H9 (cell line): ENCODE data around the gene RBP4. TPM values are rescaled to one million over a fixed set of nuclear protein-coding genes. Genes with fewer than 3 reads are reported as not detected.
"Not testable (repeated sequence)": the region's sequence is repeated elsewhere in the genome, so short reads cannot be mapped to it uniquely, and the experiment has no call there.

Experiments used
- DNase-seq: peaks from one replicate; pipeline ENCODE4 v3.0.0-alpha.2; 2017
- H2AFZ ChIP-seq: one replicate; pipeline ENCODE4 v1.6.1; 2013; ENCODE audit warnings: mild to moderate bottlenecking, low read length, control low read depth, moderate library complexity
- H2AK5ac ChIP-seq: 2 replicates; pipeline ENCODE4 v1.6.1; 2013; ENCODE audit warnings: low read length, control low read depth, mixed read lengths; ENCODE audit not compliant: insufficient read length
- H2BK120ac ChIP-seq: one replicate; pipeline ENCODE4 v1.6.1; 2013; ENCODE audit warnings: low read depth, mild to moderate bottlenecking, low read length, control low read depth, inconsistent platforms; ENCODE audit not compliant: poor library complexity, severe bottlenecking
- H2BK12ac ChIP-seq: 2 replicates; pipeline ENCODE4 v1.6.1; 2013; ENCODE audit warnings: low read length, control low read depth, mixed read lengths, low read depth; ENCODE audit not compliant: insufficient read length
- H2BK15ac ChIP-seq: 2 replicates; pipeline ENCODE4 v1.6.1; 2013; ENCODE audit warnings: low read depth, low read length, control low read depth
- H2BK20ac ChIP-seq: one replicate; pipeline ENCODE4 v1.6.1; 2013; ENCODE audit warnings: low read depth, mild to moderate bottlenecking, low read length, control low read depth, inconsistent platforms; ENCODE audit not compliant: poor library complexity, severe bottlenecking
- H2BK5ac ChIP-seq: 2 replicates; pipeline ENCODE4 v1.6.1; 2013; ENCODE audit warnings: low read length, control low read depth, mixed read lengths; ENCODE audit not compliant: insufficient read length
- H3K14ac ChIP-seq: 2 replicates; pipeline ENCODE4 v1.6.1; 2013; ENCODE audit warnings: low read length, control low read depth; ENCODE audit not compliant: insufficient read depth
- H3K18ac ChIP-seq: 2 replicates; pipeline ENCODE4 v1.6.1; 2013; ENCODE audit warnings: low read depth, mild to moderate bottlenecking, mixed read lengths, low read length, control low read depth; ENCODE audit not compliant: insufficient read length
- H3K23ac ChIP-seq: 2 replicates; pipeline ENCODE4 v1.6.1; 2013; ENCODE audit warnings: low read length, control low read depth, mixed read lengths, low read depth; ENCODE audit not compliant: insufficient read length
- H3K23me2 ChIP-seq: 2 replicates; pipeline ENCODE4 v1.6.1; 2013; ENCODE audit warnings: low read depth, mild to moderate bottlenecking, mixed read lengths, low read length, control low read depth; ENCODE audit not compliant: insufficient read length, poor library complexity, severe bottlenecking
- H3K27ac ChIP-seq: 2 replicates; pipeline ENCODE4 v1.5.1; 2013; ENCODE audit warnings: low read length, control low read depth, mixed read lengths, low read depth; ENCODE audit not compliant: insufficient read length
- H3K27me3 ChIP-seq: 2 replicates; pipeline ENCODE4 v1.6.1; 2013; ENCODE audit warnings: low read length, control low read depth, inconsistent platforms; ENCODE audit not compliant: insufficient read depth
- H3K4ac ChIP-seq: 2 replicates; pipeline ENCODE4 v1.6.1; 2013; ENCODE audit warnings: low read depth, mild to moderate bottlenecking, control low read depth, inconsistent platforms, low read length, moderate library complexity
- H3K4me1 ChIP-seq: 2 replicates; pipeline ENCODE4 v1.6.1; 2013; ENCODE audit warnings: low read length, control low read depth, inconsistent platforms; ENCODE audit not compliant: insufficient read depth
- H3K4me2 ChIP-seq: 2 replicates; pipeline ENCODE4 v1.6.1; 2013; ENCODE audit warnings: low read length, control low read depth, mixed read lengths; ENCODE audit not compliant: insufficient read length, insufficient read depth
- H3K56ac ChIP-seq: 2 replicates; pipeline ENCODE4 v1.6.1; 2013; ENCODE audit warnings: low read depth, mild to moderate bottlenecking, mixed read lengths, low read length, control low read depth; ENCODE audit not compliant: insufficient read length
- H3K79me1 ChIP-seq: 2 replicates; pipeline ENCODE4 v1.6.1; 2013; ENCODE audit warnings: low read depth, mild to moderate bottlenecking, moderate library complexity, low read length, control low read depth, inconsistent platforms; ENCODE audit not compliant: insufficient read depth, poor library complexity, severe bottlenecking
- H3K79me2 ChIP-seq: 2 replicates; pipeline ENCODE4 v1.6.1; 2013; ENCODE audit warnings: low read length, control low read depth, inconsistent platforms; ENCODE audit not compliant: insufficient read depth
- H3K9ac ChIP-seq: 2 replicates; pipeline ENCODE4 v1.6.1; 2013; ENCODE audit warnings: low read length, control low read depth, mixed read lengths; ENCODE audit not compliant: insufficient read length; ENCODE audit errors: extremely low read depth
- H3K9me3 ChIP-seq: one replicate; pipeline ENCODE4 v1.6.1; 2013; ENCODE audit warnings: low read depth, low read length, inconsistent platforms; ENCODE audit not compliant: control insufficient read depth
- H3T11ph ChIP-seq: one replicate; pipeline ENCODE4 v1.6.1; 2013; ENCODE audit warnings: mild to moderate bottlenecking, low read length, control low read depth, inconsistent platforms
- H4K20me1 ChIP-seq: one replicate; pipeline ENCODE4 v1.6.1; 2013; ENCODE audit not compliant: control insufficient read depth, insufficient read length, insufficient read depth
- H4K5ac ChIP-seq: 2 replicates; pipeline ENCODE4 v1.6.1; 2013; ENCODE audit warnings: low read depth, mild to moderate bottlenecking, mixed read lengths, low read length, control low read depth; ENCODE audit not compliant: insufficient read length
- H4K8ac ChIP-seq: replicated peaks from 2 replicates; pipeline ENCODE4 v1.6.1; 2013; ENCODE audit warnings: low read length, control low read depth, mixed read lengths, low read depth; ENCODE audit not compliant: insufficient read length
- H4K91ac ChIP-seq: 2 replicates; pipeline ENCODE4 v1.6.1; 2013; ENCODE audit warnings: low read depth, mild to moderate bottlenecking, moderate library complexity, mixed read lengths, low read length, control low read depth; ENCODE audit not compliant: insufficient read length
- H3K27ac Mint-ChIP-seq, 3 experiments: 2 replicates in 2 of 3; 3 replicates in 1 of 3; pipeline ENCODE4 v1.8.0; 2020 to 2021; ENCODE audit warnings: mixed read lengths in 3 of 3, mild to moderate bottlenecking in 1 of 3, moderate library complexity in 1 of 3
- H3K27me3 Mint-ChIP-seq: 2 replicates; pipeline ENCODE4 v1.8.0; 2021; ENCODE audit warnings: low read depth, mild to moderate bottlenecking, moderate library complexity, mixed read lengths
- H3K36me3 Mint-ChIP-seq, 3 experiments: 2 replicates in 2 of 3; 3 replicates in 1 of 3; pipeline ENCODE4 v1.8.0; 2020 to 2021; ENCODE audit warnings: low read depth in 3 of 3, mixed read lengths in 3 of 3; ENCODE audit not compliant: insufficient read depth in 1 of 3
- H3K4me1 Mint-ChIP-seq, 2 experiments: 2 replicates each; pipeline ENCODE4 v1.8.0; 2020; ENCODE audit warnings: mixed read lengths in 2 of 2
- H3K4me3 Mint-ChIP-seq, 2 experiments: 2 replicates in 1 of 2; 3 replicates in 1 of 2; pipeline ENCODE4 v1.8.0; 2020 to 2021; ENCODE audit warnings: mild to moderate bottlenecking in 2 of 2, mixed read lengths in 2 of 2, moderate library complexity in 1 of 2
- H3K9me3 Mint-ChIP-seq, 2 experiments: 2 replicates in 1 of 2; 3 replicates in 1 of 2; pipeline ENCODE4 v1.8.0; 2020; ENCODE audit warnings: mild to moderate bottlenecking in 2 of 2, mixed read lengths in 2 of 2, moderate library complexity in 1 of 2
- WGBS: extraction: QIAGEN DNeasy Blood & Tissue Kit; methylation state at CpG from one replicate; pipeline ENCODE4 v1.1.7; 2013; ENCODE audit warnings: missing lambda C conversion rate, low lambda C conversion rate, mixed read lengths; ENCODE audit not compliant: insufficient read length; ENCODE audit errors: extremely low coverage; 5-methylcytosine and 5-hydroxymethylcytosine counted together
- total RNA-seq: library from RNA; stranded (reverse); gene quantifications from 2 replicates; pipeline ENCODE4 v1.2.1, GENCODE V29; 2021
- TF ChIP-seq, protein P1 (sequence below): fragments of 200-600 bp; sonication (generic); conservative IDR thresholded peaks from 3 replicates; pipeline ENCODE4 v1.8.0; 2021; ENCODE audit warnings: antibody characterized with exemption, mild to moderate bottlenecking

RBP4 gene
- total RNA-seq, 1 experiment from 2014 or later, result not detected

DNA sequence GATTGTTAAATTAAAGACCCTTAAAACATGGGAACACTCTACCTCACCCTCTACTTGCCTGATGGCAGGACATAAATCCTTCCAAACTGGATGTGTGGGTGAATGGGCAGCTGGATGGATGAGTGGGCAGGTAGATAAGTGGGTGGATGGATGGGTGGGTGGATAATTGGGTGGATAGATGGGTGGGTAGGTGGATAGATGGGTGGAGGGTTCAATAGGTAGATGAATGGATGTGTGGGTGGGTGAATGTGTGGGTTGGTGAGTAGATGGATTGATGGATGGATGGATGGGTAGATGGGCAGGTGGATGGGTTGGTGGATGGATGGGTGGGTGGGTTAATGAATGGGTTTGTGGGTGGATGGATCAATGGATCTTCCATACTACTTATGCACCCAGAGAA, 53.5 kb downstream of the RBP4 start:
- Histone ChIP-seq H2BK5ac (no peak overlapping the region), H3K79me2 (no peaks in the 10 kb centered on the region; the same call in 1 of the 2 replicates), H2BK15ac (no peak overlapping the region), H2BK12ac (no peak overlapping the region), H3K27ac (no peak overlapping the region), H3K4ac (no peak overlapping the region), H4K8ac (no peak overlapping the region), H4K91ac (no peak overlapping the region), H3K9me3 (no peaks in the 10 kb centered on the region), H4K5ac (no peak overlapping the region), H2BK120ac (no peak overlapping the region), H3K27me3 (no peaks in the 10 kb centered on the region), H3K56ac (no peak overlapping the region), H4K20me1 (no peaks in the 10 kb centered on the region), H2AK5ac (no peak overlapping the region), H3K14ac (no peak overlapping the region), H3K9ac (no peak overlapping the region), H3K4me2 (no peak overlapping the region), H3K18ac (no peak overlapping the region), H3K23me2 (no peaks in the 10 kb centered on the region), H2AFZ (no peak overlapping the region), H3K79me1 (no peaks in the 10 kb centered on the region), H3K4me1 (peaks cover 2% of the 10 kb centered on the region; the same call in 1 of the 2 replicates), H3K23ac (no peak overlapping the region), H2BK20ac (no peak overlapping the region), H3T11ph (no peak overlapping the region)
- Mint-ChIP-seq H3K4me3 (no peak overlapping the region), H3K36me3 (no peaks in the 10 kb centered on the region), H3K27me3 (peaks cover 14% of the 10 kb centered on the region), H3K9me3 (no peaks in the 10 kb centered on the region), H3K4me1 (peaks cover under 1 to 5% of the 10 kb centered on the region in 2 experiments; a peak in 2 of 4 replicates), H3K27ac (no peak overlapping the region)
- DNase-seq, result no peak
- TF ChIP-seq, protein P1, sequence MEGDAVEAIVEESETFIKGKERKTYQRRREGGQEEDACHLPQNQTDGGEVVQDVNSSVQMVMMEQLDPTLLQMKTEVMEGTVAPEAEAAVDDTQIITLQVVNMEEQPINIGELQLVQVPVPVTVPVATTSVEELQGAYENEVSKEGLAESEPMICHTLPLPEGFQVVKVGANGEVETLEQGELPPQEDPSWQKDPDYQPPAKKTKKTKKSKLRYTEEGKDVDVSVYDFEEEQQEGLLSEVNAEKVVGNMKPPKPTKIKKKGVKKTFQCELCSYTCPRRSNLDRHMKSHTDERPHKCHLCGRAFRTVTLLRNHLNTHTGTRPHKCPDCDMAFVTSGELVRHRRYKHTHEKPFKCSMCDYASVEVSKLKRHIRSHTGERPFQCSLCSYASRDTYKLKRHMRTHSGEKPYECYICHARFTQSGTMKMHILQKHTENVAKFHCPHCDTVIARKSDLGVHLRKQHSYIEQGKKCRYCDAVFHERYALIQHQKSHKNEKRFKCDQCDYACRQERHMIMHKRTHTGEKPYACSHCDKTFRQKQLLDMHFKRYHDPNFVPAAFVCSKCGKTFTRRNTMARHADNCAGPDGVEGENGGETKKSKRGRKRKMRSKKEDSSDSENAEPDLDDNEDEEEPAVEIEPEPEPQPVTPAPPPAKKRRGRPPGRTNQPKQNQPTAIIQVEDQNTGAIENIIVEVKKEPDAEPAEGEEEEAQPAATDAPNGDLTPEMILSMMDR, result no peak

GRCh38 chr10:93546995-93547394, 54.0 kb downstream of the RBP4 start:
- H2BK15ac ChIP-seq, H3K9ac ChIP-seq, DNase-seq, H2BK20ac ChIP-seq, H3K56ac ChIP-seq, H3K4me1 ChIP-seq, H3K14ac ChIP-seq, H3K23ac ChIP-seq, H3K27ac Mint-ChIP-seq, H3K79me1 ChIP-seq, H3K27me3 ChIP-seq, H3K4ac ChIP-seq, H4K8ac ChIP-seq, H2BK120ac ChIP-seq, H2AFZ ChIP-seq, H2AK5ac ChIP-seq, H3K4me1 Mint-ChIP-seq, H2BK5ac ChIP-seq, H4K91ac ChIP-seq, H3K36me3 Mint-ChIP-seq, H3T11ph ChIP-seq, H3K18ac ChIP-seq, H4K20me1 ChIP-seq, H3K9me3 Mint-ChIP-seq, H3K23me2 ChIP-seq, H3K27ac ChIP-seq, H3K4me3 Mint-ChIP-seq, H4K5ac ChIP-seq, H3K4me2 ChIP-seq, H3K79me2 ChIP-seq, H2BK12ac ChIP-seq, H3K9me3 ChIP-seq: not testable (repeated sequence)
- peaks cover 20% of the 10 kb centered on the region for H3K27me3 Mint-ChIP-seq
- WGBS, result no CpG with 5 or more reads among the region's 8 CpGs
